Stomach (tissue), 4 donors: Measurements from ENCODE around the gene GAGE12J.

Source experiments
- POLR2A ChIP-seq, 4 donors: fragments of 450-650 bp; IDR thresholded peaks; one replicate each; pipeline ENCODE4 v1.6.1; 2016; ENCODE audit warnings: antibody characterized with exemption in 4 of 4, control low read depth in 2 of 4, mild to moderate bottlenecking in 1 of 4, moderate library complexity in 1 of 4
- TF ChIP-seq, protein P1 (sequence below), 7 experiments: fragments of 450-650 bp in 4 of 7; fragments of 200-600 bp in 3 of 7; sonication (generic) in 3 of 7; IDR thresholded peaks; one replicate each; pipeline ENCODE4 v1.5.1; 2016 to 2019; ENCODE audit warnings: antibody characterized with exemption in 7 of 7, control low read depth in 2 of 7, mild to moderate bottlenecking in 1 of 7

DNA sequence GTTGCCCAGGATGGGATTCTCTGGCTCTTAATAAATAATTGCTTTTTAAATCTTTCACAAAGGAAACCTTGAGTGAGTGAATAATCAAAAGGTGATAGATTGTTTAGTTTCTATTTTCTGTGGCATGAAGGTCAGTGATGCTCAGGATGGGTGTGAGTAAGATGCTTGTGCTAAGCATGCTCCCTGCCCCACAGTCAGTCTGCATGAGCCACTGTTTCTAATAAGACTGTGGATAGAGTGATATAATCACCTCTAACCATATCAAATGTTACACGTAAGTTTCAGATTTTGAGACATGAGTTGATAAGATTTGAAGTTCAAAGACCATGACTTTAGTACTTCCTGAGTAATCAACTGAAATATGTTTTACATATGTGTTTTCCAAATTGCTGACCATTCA is 21.1 kb upstream of the GAGE12J start:
- TF ChIP-seq, protein P1, sequence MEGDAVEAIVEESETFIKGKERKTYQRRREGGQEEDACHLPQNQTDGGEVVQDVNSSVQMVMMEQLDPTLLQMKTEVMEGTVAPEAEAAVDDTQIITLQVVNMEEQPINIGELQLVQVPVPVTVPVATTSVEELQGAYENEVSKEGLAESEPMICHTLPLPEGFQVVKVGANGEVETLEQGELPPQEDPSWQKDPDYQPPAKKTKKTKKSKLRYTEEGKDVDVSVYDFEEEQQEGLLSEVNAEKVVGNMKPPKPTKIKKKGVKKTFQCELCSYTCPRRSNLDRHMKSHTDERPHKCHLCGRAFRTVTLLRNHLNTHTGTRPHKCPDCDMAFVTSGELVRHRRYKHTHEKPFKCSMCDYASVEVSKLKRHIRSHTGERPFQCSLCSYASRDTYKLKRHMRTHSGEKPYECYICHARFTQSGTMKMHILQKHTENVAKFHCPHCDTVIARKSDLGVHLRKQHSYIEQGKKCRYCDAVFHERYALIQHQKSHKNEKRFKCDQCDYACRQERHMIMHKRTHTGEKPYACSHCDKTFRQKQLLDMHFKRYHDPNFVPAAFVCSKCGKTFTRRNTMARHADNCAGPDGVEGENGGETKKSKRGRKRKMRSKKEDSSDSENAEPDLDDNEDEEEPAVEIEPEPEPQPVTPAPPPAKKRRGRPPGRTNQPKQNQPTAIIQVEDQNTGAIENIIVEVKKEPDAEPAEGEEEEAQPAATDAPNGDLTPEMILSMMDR (IDR thresholded peaks at IDR 0.05), result no peak
- no peak for TF ChIP-seq POLR2A (IDR thresholded peaks at IDR 0.05)
